HepG2 (cell line): ENCODE results near the gene SLC2A8. TPM values are rescaled to one million over a fixed set of nuclear protein-coding genes. Genes with fewer than 3 reads are reported as not detected.

Experiments
- EP300 ChIP-seq, 3 experiments: sonication (generic) in 1 of 3; formaldehyde crosslinking in 1 of 3; IDR thresholded peaks; 2 replicates each; pipeline versions ENCODE4 v1.5.1 to v1.6.1; 2011 to 2020; ENCODE audit warnings: low read depth in 2 of 3, low read length in 2 of 3, borderline replicate concordance in 1 of 3, improper control_type of control experiment in 1 of 3, mild to moderate bottlenecking in 1 of 3, missing genetic modification reagents in 1 of 3, moderate library complexity in 1 of 3
- ERF ChIP-seq: IDR thresholded peaks from 2 replicates; pipeline ENCODE4 v1.6.1; 2018; ENCODE audit warnings: missing biosample characterization, missing genetic modification reagents
- FOXK1 ChIP-seq: sonication (generic); formaldehyde crosslinking; IDR thresholded peaks from 2 replicates; pipeline ENCODE4 v1.4.0; 2020; ENCODE audit warnings: low read depth, missing genetic modification reagents, borderline replicate concordance
- IRF2 ChIP-seq: IDR thresholded peaks from 2 replicates; pipeline ENCODE4 v1.6.1; 2018; ENCODE audit warnings: missing genetic modification reagents, missing compliant biosample characterization
- KAT8 ChIP-seq: IDR thresholded peaks from 2 replicates; pipeline ENCODE4 v1.6.1; 2016; ENCODE audit warnings: missing genetic modification reagents, missing compliant biosample characterization
- ONECUT2 ChIP-seq: sonication (generic); formaldehyde crosslinking; IDR thresholded peaks from 2 replicates; pipeline ENCODE4 v1.4.0; 2020; ENCODE audit warnings: missing genetic modification reagents
- SAP130 ChIP-seq: IDR thresholded peaks from 2 replicates; pipeline ENCODE4 v1.6.1; 2016; ENCODE audit warnings: low read depth
- SOX6 ChIP-seq, 2 experiments: fragments of 450-650 bp in 1 of 2; sonication (generic) in 1 of 2; formaldehyde crosslinking in 1 of 2; IDR thresholded peaks; 2 replicates each; pipeline versions ENCODE4 v1.4.0 to v1.6.1; 2017 to 2020; ENCODE audit warnings: antibody characterized with exemption in 1 of 2, mild to moderate bottlenecking in 1 of 2, missing genetic modification reagents in 1 of 2
- SP140L ChIP-seq: sonication (generic); formaldehyde crosslinking; IDR thresholded peaks from 2 replicates; pipeline ENCODE4 v1.4.0; 2020; ENCODE audit warnings: missing genetic modification reagents, borderline replicate concordance
- ZFX ChIP-seq: sonication (generic); formaldehyde crosslinking; IDR thresholded peaks from 2 replicates; pipeline ENCODE4 v1.4.0; 2020; ENCODE audit warnings: mild to moderate bottlenecking, low read depth, missing genetic modification reagents, moderate library complexity
- ZNF7 ChIP-seq: IDR thresholded peaks from 2 replicates; pipeline ENCODE4 v1.6.1; 2016; ENCODE audit warnings: missing biosample characterization, missing genetic modification reagents
- ZSCAN31 ChIP-seq: sonication (generic); formaldehyde crosslinking; IDR thresholded peaks from 2 replicates; pipeline ENCODE4 v1.5.0; 2020; ENCODE audit warnings: low read depth, mild to moderate bottlenecking, missing genetic modification reagents
- polyA plus RNA-seq, 8 experiments: library from polyadenylated mRNA; depleted of rRNA in 3 of 8; stranded (reverse) in 7 of 8; unstranded in 1 of 8; fragments of >200 nt; fragmentation: Illumina TruSeq in 4 of 8; extraction: Trizol in 4 of 8; gene quantifications; 2 replicates each; pipeline versions ENCODE4 v1.2.1 to v1.2.3, GENCODE V29; 2011 to 2016; ENCODE audit warnings: low read depth in 4 of 8, missing spikeins in 1 of 8, mixed read lengths in 1 of 8; ENCODE audit not compliant: insufficient read depth in 1 of 8
- total RNA-seq, 5 experiments: library from RNA; depleted of rRNA; stranded (reverse); fragments of >200 nt; fragmentation: Illumina TruSeq; extraction: Trizol; gene quantifications; 2 replicates each; pipeline ENCODE4 v1.2.3, GENCODE V29; 2016; ENCODE audit warnings: low read depth in 1 of 5
- TF ChIP-seq, protein P1 (sequence below): IDR thresholded peaks from 2 replicates; pipeline ENCODE4 v1.6.1; 2016; ENCODE audit warnings: low read depth
- TF ChIP-seq, protein P2 (sequence below): sonication (generic); formaldehyde crosslinking; IDR thresholded peaks from 2 replicates; pipeline ENCODE4 v1.4.0; 2020; ENCODE audit warnings: missing genetic modification reagents
- TF ChIP-seq, protein P3 (sequence below): sonication (generic); formaldehyde crosslinking; IDR thresholded peaks from 2 replicates; pipeline ENCODE4 v1.4.0; 2020; ENCODE audit warnings: mild to moderate bottlenecking, missing genetic modification reagents
- TF ChIP-seq, protein P4 (sequence below): sonication (generic); formaldehyde crosslinking; IDR thresholded peaks from 2 replicates; pipeline ENCODE4 v1.4.0; 2020; ENCODE audit warnings: missing genetic modification reagents, mild to moderate bottlenecking, borderline replicate concordance

SLC2A8 gene
- total and polyA plus RNA-seq, 2 of the 13 experiments (the other 11 are each of a cell fraction or from before 2014, with no cell fraction given), result 22.6 to 48.6 TPM

DNA sequence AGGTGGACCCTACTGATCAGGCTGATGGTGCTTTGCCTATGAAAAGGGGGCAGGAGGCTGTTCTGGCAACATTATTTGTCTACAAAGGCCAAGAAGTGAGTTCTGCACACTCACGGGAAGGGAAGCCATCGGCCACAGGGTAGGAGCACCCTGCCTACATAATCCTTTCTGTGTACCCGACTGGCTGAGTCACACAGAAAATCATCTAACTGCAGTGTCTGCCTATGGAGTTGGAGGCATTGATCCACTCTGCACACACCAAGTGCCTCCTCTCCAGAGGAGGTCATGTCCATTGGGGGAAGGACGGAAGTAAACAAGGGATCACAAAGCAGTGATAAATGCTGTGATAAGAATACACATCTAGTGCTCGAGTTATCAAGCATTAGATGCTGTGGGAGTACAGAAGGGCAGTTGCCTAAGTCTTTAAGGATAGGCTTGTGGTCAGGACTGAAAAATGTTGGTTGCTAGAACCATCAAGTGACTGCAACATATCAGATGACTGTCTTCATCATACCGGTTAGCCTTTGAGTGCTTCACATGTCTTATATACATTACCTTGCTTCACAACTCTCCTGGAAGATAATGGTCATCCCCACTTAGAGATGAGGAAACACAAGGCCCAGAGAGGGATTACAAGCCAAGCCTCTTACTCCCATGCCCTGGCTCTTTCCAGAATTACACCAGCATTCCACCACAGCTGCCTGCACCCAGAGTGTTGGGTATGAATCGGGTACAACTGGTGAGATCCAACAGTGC lies 1.3 kb upstream of the SLC2A8 start (continued):
- TF ChIP-seq, protein P1, sequence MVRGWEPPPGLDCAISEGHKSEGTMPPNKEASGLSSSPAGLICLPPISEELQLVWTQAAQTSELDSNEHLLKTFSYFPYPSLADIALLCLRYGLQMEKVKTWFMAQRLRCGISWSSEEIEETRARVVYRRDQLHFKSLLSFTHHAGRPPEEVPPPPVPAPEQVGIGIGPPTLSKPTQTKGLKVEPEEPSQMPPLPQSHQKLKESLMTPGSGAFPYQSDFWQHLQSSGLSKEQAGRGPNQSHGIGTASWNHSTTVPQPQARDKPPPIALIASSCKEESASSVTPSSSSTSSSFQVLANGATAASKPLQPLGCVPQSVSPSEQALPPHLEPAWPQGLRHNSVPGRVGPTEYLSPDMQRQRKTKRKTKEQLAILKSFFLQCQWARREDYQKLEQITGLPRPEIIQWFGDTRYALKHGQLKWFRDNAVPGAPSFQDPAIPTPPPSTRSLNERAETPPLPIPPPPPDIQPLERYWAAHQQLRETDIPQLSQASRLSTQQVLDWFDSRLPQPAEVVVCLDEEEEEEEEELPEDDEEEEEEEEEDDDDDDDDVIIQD (CRISPR knock-in tag), result 0 out of 2 replicates have a peak, but pooled peaks have one; percentile 28
- TF ChIP-seq, protein P2, sequence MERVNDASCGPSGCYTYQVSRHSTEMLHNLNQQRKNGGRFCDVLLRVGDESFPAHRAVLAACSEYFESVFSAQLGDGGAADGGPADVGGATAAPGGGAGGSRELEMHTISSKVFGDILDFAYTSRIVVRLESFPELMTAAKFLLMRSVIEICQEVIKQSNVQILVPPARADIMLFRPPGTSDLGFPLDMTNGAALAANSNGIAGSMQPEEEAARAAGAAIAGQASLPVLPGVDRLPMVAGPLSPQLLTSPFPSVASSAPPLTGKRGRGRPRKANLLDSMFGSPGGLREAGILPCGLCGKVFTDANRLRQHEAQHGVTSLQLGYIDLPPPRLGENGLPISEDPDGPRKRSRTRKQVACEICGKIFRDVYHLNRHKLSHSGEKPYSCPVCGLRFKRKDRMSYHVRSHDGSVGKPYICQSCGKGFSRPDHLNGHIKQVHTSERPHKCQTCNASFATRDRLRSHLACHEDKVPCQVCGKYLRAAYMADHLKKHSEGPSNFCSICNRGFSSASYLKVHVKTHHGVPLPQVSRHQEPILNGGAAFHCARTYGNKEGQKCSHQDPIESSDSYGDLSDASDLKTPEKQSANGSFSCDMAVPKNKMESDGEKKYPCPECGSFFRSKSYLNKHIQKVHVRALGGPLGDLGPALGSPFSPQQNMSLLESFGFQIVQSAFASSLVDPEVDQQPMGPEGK (CRISPR knock-in tag), result peak; percentile 21; the same call in 1 of the 2 replicates
- TF ChIP-seq EP300 (IDR thresholded peaks at IDR 0.05; ENCODE audit: low read depth in 2 of 2, low read length in 2 of 2), result peak in 1 of 2 experiments; percentile 71; a peak in 2 of 4 replicates
- TF ChIP-seq EP300 (CRISPR knock-in tag; IDR thresholded peaks at IDR 0.05; ENCODE audit: borderline replicate concordance), result peak; percentile 56
- TF ChIP-seq ZNF7, result no peak
- TF ChIP-seq ZFX (CRISPR knock-in tag), result peak; percentile 41; the same call in 1 of the 2 replicates
- TF ChIP-seq ZSCAN31 (CRISPR knock-in tag), result 0 out of 2 replicates have a peak, but pooled peaks have one; percentile 17
- peak; percentile 73; the same call in 1 of the 2 replicates for TF ChIP-seq IRF2 (CRISPR knock-in tag)
- TF ChIP-seq, protein P3, sequence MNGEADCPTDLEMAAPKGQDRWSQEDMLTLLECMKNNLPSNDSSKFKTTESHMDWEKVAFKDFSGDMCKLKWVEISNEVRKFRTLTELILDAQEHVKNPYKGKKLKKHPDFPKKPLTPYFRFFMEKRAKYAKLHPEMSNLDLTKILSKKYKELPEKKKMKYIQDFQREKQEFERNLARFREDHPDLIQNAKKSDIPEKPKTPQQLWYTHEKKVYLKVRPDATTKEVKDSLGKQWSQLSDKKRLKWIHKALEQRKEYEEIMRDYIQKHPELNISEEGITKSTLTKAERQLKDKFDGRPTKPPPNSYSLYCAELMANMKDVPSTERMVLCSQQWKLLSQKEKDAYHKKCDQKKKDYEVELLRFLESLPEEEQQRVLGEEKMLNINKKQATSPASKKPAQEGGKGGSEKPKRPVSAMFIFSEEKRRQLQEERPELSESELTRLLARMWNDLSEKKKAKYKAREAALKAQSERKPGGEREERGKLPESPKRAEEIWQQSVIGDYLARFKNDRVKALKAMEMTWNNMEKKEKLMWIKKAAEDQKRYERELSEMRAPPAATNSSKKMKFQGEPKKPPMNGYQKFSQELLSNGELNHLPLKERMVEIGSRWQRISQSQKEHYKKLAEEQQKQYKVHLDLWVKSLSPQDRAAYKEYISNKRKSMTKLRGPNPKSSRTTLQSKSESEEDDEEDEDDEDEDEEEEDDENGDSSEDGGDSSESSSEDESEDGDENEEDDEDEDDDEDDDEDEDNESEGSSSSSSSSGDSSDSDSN (CRISPR knock-in tag), result peak; percentile 42; the same call in 1 of the 2 replicates
- peak; percentile 46; the same call in 1 of the 2 replicates for TF ChIP-seq KAT8
- TF ChIP-seq SOX6 (IDR thresholded peaks at IDR 0.05), result no peak
- TF ChIP-seq SOX6 (CRISPR knock-in tag; IDR thresholded peaks at IDR 0.05), result peak; percentile 69
- TF ChIP-seq SAP130 (CRISPR knock-in tag), result peak; percentile 94
- peak; percentile 76; the same call in 1 of the 2 replicates for TF ChIP-seq ONECUT2 (CRISPR knock-in tag)
- peak; percentile 97 for TF ChIP-seq FOXK1 (CRISPR knock-in tag)
- TF ChIP-seq, protein P4, sequence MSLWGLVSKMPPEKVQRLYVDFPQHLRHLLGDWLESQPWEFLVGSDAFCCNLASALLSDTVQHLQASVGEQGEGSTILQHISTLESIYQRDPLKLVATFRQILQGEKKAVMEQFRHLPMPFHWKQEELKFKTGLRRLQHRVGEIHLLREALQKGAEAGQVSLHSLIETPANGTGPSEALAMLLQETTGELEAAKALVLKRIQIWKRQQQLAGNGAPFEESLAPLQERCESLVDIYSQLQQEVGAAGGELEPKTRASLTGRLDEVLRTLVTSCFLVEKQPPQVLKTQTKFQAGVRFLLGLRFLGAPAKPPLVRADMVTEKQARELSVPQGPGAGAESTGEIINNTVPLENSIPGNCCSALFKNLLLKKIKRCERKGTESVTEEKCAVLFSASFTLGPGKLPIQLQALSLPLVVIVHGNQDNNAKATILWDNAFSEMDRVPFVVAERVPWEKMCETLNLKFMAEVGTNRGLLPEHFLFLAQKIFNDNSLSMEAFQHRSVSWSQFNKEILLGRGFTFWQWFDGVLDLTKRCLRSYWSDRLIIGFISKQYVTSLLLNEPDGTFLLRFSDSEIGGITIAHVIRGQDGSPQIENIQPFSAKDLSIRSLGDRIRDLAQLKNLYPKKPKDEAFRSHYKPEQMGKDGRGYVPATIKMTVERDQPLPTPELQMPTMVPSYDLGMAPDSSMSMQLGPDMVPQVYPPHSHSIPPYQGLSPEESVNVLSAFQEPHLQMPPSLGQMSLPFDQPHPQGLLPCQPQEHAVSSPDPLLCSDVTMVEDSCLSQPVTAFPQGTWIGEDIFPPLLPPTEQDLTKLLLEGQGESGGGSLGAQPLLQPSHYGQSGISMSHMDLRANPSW, result no peak; the same call in 1 of the 2 replicates
- TF ChIP-seq SP140L, result no peak
- peak; percentile 75 for TF ChIP-seq ERF (CRISPR knock-in tag)
